WI38 (cell line): ENCODE data around the gene CPNE2.

ENCODE experiments used
- H3K4me3 ChIP-seq: 2 replicates; pipeline ENCODE4 v1.5.1; 2011; ENCODE audit warnings: low read depth, mild to moderate bottlenecking, control low read depth, low read length
- TF ChIP-seq, protein P1 (sequence below): IDR thresholded peaks from 2 replicates; pipeline ENCODE4 v1.5.1; 2012; ENCODE audit warnings: low read depth, mild to moderate bottlenecking, control low read depth, low read length

The CPNE2 gene

DNA sequence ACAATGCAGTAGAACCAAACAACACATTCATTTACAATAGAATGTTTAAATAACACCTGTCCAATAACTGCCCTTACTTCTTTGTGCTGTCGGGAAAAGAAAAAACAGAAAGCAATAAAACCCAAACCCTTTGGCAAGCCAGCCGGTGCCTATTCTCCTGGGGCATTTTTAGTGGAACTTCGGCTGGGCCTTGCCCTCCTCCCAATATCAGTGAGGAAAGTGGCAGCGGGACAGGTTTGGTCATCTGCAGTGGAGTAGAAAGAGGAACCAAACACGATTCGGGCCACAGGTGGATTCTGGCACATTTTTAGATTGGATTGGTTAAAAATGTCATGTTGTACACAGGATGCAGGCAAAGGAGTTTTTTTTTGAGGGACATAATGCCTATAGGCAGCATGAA is 61.5 kb downstream of the CPNE2 start:
- TF ChIP-seq, protein P1, sequence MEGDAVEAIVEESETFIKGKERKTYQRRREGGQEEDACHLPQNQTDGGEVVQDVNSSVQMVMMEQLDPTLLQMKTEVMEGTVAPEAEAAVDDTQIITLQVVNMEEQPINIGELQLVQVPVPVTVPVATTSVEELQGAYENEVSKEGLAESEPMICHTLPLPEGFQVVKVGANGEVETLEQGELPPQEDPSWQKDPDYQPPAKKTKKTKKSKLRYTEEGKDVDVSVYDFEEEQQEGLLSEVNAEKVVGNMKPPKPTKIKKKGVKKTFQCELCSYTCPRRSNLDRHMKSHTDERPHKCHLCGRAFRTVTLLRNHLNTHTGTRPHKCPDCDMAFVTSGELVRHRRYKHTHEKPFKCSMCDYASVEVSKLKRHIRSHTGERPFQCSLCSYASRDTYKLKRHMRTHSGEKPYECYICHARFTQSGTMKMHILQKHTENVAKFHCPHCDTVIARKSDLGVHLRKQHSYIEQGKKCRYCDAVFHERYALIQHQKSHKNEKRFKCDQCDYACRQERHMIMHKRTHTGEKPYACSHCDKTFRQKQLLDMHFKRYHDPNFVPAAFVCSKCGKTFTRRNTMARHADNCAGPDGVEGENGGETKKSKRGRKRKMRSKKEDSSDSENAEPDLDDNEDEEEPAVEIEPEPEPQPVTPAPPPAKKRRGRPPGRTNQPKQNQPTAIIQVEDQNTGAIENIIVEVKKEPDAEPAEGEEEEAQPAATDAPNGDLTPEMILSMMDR, result no peak
- H3K4me3 ChIP-seq, result no peak overlapping the region

DNA sequence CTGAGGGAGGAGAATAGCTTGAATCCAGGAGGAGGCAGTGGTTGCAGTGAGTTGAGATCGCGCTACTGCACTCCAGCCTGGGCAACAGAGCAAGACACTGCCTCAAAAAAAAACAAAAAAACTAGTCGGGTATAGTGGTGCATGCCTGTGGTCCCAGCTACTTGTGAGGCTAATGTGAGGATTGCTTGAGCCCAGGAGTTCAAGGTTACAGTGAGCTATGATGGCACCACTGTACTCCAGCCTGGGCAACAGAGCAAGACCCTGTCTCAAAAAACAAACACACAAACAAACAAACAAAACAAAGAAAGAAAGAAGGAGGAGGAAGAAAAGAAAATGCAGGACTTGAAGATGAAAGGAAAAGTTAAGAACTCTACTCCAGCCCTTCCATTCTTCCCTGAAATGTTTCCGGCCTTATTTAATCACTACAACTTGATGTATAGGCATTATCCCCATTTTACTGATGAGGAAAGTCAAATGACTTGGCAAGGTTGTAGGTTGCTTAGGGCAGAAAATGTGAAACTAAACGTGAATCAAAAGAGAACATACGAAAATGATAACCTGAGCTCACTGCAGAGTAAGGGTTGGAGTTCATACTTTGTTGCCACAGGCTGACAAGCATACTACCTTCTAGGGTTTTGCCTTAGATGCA is 63.4 kb downstream of the CPNE2 start:
- no peak overlapping the region for H3K4me3 ChIP-seq
- TF ChIP-seq, protein P1, result no peak

DNA sequence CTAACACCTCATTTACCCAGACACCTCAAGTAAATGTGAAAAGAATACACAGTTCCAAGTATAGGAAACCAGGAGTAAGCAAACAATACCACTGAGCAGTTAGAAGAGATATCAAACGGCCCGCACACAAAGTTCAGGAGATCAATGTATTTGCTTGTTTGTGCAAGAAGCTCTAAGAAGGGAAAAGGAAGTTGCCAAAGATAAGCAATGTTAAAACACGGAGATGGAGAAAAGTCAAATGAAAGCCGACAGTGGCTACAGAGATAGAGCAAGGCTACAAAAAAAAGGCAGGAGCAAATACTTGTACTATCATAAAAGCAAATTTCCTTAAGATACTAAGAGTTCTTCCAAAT is 63.9 kb downstream of the CPNE2 start:
- TF ChIP-seq, protein P1, result no peak
- H3K4me3 ChIP-seq, result no peak overlapping the region

DNA sequence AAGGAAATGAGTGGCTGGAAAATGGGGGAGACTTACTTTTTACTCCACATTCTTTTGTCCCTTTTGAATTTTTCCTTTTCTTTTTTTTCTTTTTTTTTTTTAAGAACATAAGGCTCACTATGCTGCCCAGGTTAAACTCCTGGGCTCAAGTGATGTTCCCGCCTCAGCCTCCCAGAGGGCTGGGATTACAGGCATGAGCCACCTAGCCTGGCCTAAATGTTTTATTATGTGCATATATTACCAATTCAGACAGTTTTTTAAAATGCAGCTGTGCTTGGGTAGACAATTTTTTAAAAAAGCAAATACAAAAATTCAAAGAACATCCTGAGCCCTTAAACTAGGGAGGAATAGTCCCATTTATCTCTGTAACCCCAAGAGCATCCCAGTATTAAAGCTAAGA is 65.2 kb downstream of the CPNE2 start:
- no peak overlapping the region for H3K4me3 ChIP-seq
- TF ChIP-seq, protein P1, result no peak

DNA sequence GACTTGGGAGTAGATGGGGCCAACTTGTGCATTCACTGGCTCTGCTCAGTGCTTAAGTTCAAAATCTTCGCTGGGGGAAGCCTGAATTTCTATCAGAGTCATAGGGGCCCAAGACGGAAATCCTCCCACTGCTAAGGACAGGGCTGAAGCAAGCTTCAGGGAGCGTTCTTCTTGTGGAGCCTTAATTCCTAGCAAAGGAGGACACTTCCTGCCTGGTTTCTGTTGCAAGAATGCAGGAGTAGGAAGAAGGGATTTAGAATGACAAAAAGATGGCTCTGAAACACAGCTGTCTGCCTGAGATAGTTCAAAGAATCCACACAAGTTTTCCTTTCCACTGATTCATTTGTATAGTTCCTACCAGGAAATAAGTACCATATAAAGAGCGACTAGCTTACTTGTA is 67.1 kb downstream of the CPNE2 start:
- TF ChIP-seq, protein P1, result no peak
- H3K4me3 ChIP-seq, result no peak overlapping the region

DNA sequence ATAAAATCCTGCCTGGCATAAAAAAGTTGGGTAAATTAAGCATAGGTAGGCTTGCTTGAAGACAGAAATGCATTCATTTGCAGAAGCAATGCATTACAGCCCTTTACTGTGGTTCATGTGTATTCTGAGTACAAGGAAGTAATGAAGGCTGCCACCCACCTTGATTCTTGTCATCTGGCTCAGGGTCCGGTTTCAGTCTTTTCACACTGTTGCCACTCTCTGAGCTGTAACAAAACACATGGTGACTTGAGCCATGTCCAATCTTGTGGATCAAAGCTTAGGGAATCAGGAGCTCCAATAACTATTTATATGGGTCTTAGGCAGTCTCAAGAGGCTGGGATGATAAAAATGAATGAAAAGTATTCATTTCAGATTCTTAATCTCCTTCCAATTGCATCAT is 71.5 kb downstream of the CPNE2 start:
- TF ChIP-seq, protein P1, result no peak

DNA sequence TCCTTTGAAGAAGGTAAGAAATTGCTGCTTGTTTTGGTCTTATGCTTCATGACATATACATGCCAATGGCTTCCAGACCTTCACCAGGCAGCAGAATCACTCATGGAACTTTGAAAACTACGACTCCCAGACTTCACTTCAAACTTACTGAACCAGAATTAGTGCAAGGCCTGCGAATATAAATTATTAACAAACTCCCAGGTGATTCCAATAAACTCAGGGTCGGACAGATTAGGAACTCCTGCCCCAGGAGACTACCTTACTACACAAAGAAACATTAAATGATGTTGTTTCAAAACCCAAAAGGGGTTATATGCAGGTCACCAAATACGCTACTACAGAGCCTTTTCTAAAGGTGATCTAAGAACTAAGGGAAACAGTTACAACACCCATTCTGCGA is 73.1 kb downstream of the CPNE2 start:
- no peak overlapping the region for H3K4me3 ChIP-seq
- TF ChIP-seq, protein P1, result no peak

More for the DNA sequence above, 71.5 kb downstream of the CPNE2 start:
- H3K4me3 ChIP-seq, result no peak overlapping the region
